ENCODE measurements around the gene ZBTB39. TPM values are rescaled to one million over a fixed set of nuclear protein-coding genes. Genes with fewer than 3 reads are reported as not detected.
"Not testable (repeated sequence)": the region's sequence is repeated elsewhere in the genome, so short reads cannot be mapped to it uniquely, and the experiment has no call there.

Gene ZBTB39
- total RNA-seq, 1 experiment from 2014 or later = 5.2 TPM

- CTCF ChIA-PET = interaction anchor here (0.6 kb wide), 2 partner anchors 121 to 135 kb away, joined by 3 to 7 read pairs; no protein-coding TSS in a partner anchor
- DNase-seq (ENCODE audit: unreplicated experiment); BruUV-seq (replicated peaks); intact Hi-C loops (cut with micrococcal nuclease); H3K27me3 Mint-ChIP-seq (ENCODE audit: insufficient read depth, unreplicated experiment); H3K4me1 Mint-ChIP-seq (ENCODE audit: insufficient read depth, unreplicated experiment); H3K4me3 Mint-ChIP-seq (ENCODE audit: unreplicated experiment); POLR2A ChIA-PET; H3K27ac Mint-ChIP-seq (ENCODE audit: low read depth, unreplicated experiment); H3K9me3 Mint-ChIP-seq (ENCODE audit: unreplicated experiment); H3K36me3 Mint-ChIP-seq (ENCODE audit: insufficient read depth, unreplicated experiment): not testable (repeated sequence)
Measured at GRCh38 chr12:56965997-56966642, 40.2 kb downstream of the ZBTB39 start.

- H3K4me1 Mint-ChIP-seq (ENCODE audit: insufficient read depth, unreplicated experiment); DNase-seq (ENCODE audit: unreplicated experiment); POLR2A ChIA-PET; H3K27me3 Mint-ChIP-seq (ENCODE audit: insufficient read depth, unreplicated experiment); intact Hi-C loops (cut with micrococcal nuclease); H3K27ac Mint-ChIP-seq (ENCODE audit: low read depth, unreplicated experiment); H3K9me3 Mint-ChIP-seq (ENCODE audit: unreplicated experiment); H3K36me3 Mint-ChIP-seq (ENCODE audit: insufficient read depth, unreplicated experiment); H3K4me3 Mint-ChIP-seq (ENCODE audit: unreplicated experiment); BruUV-seq (replicated peaks): not testable (repeated sequence)
- CTCF ChIA-PET = interaction anchor here (0.6 kb wide), 2 partner anchors 120 to 134 kb away, joined by 3 to 7 read pairs; no protein-coding TSS in a partner anchor
Measured at GRCh38 chr12:56965124-56965523, 41.2 kb downstream of the ZBTB39 start.

GRCh38 chr12:56963557-56963956, 42.8 kb downstream of the ZBTB39 start:
- CTCF ChIA-PET; POLR2A ChIA-PET; H3K36me3 Mint-ChIP-seq (ENCODE audit: insufficient read depth, unreplicated experiment); H3K27ac Mint-ChIP-seq (ENCODE audit: low read depth, unreplicated experiment); intact Hi-C loops (cut with micrococcal nuclease); H3K9me3 Mint-ChIP-seq (ENCODE audit: unreplicated experiment); DNase-seq (ENCODE audit: unreplicated experiment); H3K4me3 Mint-ChIP-seq (ENCODE audit: unreplicated experiment); BruUV-seq (replicated peaks); H3K4me1 Mint-ChIP-seq (ENCODE audit: insufficient read depth, unreplicated experiment); H3K27me3 Mint-ChIP-seq (ENCODE audit: insufficient read depth, unreplicated experiment): not testable (repeated sequence)

GRCh38 chr12:56962247-56962646, 44.1 kb downstream of the ZBTB39 start:
- CTCF ChIA-PET; H3K27me3 Mint-ChIP-seq (ENCODE audit: insufficient read depth, unreplicated experiment); H3K36me3 Mint-ChIP-seq (ENCODE audit: insufficient read depth, unreplicated experiment); intact Hi-C loops (cut with micrococcal nuclease); H3K9me3 Mint-ChIP-seq (ENCODE audit: unreplicated experiment); H3K27ac Mint-ChIP-seq (ENCODE audit: low read depth, unreplicated experiment); DNase-seq (ENCODE audit: unreplicated experiment); H3K4me1 Mint-ChIP-seq (ENCODE audit: insufficient read depth, unreplicated experiment); H3K4me3 Mint-ChIP-seq (ENCODE audit: unreplicated experiment); BruUV-seq (replicated peaks); POLR2A ChIA-PET: not testable (repeated sequence)

- H3K27ac Mint-ChIP-seq (ENCODE audit: low read depth, unreplicated experiment) = no peak overlapping the region
- ChIA-PET CTCF (interaction anchor here (0.6 to 1.4 kb wide), 3 partner anchors 29 to 269 kb away, joined by 3 to 5 read pairs (median 4); no protein-coding TSS in a partner anchor), POLR2A (interaction anchor here (0.6 to 2.1 kb wide), 5 partner anchors 17 to 193 kb away, joined by 3 to 6 read pairs (median 5); no protein-coding TSS in a partner anchor)
- TF ChIP-seq CTCF (IDR thresholded peaks at IDR 0.05; ENCODE audit: unreplicated experiment) = no peak
- intact Hi-C loops (cut with micrococcal nuclease) = no loop called here
- no TSS peak for BruUV-seq (replicated peaks)
- no peak overlapping the region for H3K4me3 Mint-ChIP-seq (ENCODE audit: unreplicated experiment)
- H3K9me3 Mint-ChIP-seq (ENCODE audit: unreplicated experiment) = no peaks in the 10 kb centered on the region
- H3K36me3 Mint-ChIP-seq (ENCODE audit: insufficient read depth, unreplicated experiment) = no peaks in the 10 kb centered on the region
- no peaks in the 10 kb centered on the region for H3K27me3 Mint-ChIP-seq (ENCODE audit: insufficient read depth, unreplicated experiment)
- H3K4me1 Mint-ChIP-seq (ENCODE audit: insufficient read depth, unreplicated experiment) = peaks cover 28% of the 10 kb centered on the region
- no peak for DNase-seq (ENCODE audit: unreplicated experiment)
Measured at GRCh38 chr12:56958422-56958821, 47.9 kb downstream of the ZBTB39 start.

All from MCF 10A (cell line).